GM21619 (cell line): ENCODE measurements around the gene PIF1.
"Not testable (repeated sequence)": the region's sequence is repeated elsewhere in the genome, so short reads cannot be mapped to it uniquely, and the experiment has no call there.

Source experiments
- ATAC-seq: cut with Tn5 transposase; IDR thresholded peaks from one replicate; pipeline ENCODE4 v1.9.1; 2021; ENCODE audit not compliant: unreplicated experiment

The PIF1 gene

GRCh38 chr15:64847876-64848716 is 22.6 kb upstream of the PIF1 start:
- no peak for ATAC-seq

GRCh38 chr15:64847448-64847847 is 22.0 kb upstream of the PIF1 start:
- ATAC-seq = no peak

- ATAC-seq = no peak
These were observed 21.6 kb upstream of the PIF1 start for GRCh38 chr15:64847016-64847415.

- ATAC-seq = no peak
These were observed 20.6 kb upstream of the PIF1 start for GRCh38 chr15:64845831-64846595.

GRCh38 chr15:64845183-64845611 is 19.8 kb upstream of the PIF1 start:
- ATAC-seq = no peak

- no peak for ATAC-seq
These were observed 19.2 kb upstream of the PIF1 start for GRCh38 chr15:64844576-64845145.

- no peak for ATAC-seq
These were observed 18.5 kb upstream of the PIF1 start for GRCh38 chr15:64843991-64844390.

- ATAC-seq = no peak
These were observed 17.6 kb upstream of the PIF1 start for GRCh38 chr15:64842986-64843561.

GRCh38 chr15:64842096-64842939 is 16.9 kb upstream of the PIF1 start:
- ATAC-seq = no peak

GRCh38 chr15:64841344-64842095 is 16.1 kb upstream of the PIF1 start, which contains the start of gene PLEKHO2:
Gene PLEKHO2 (plus strand): TSS chr15:64841915. CDS start chr15:64842017, 102 bp downstream.
- ATAC-seq = peak; percentile 52

- ATAC-seq = no peak
These were observed 15.6 kb upstream of the PIF1 start for GRCh38 chr15:64841060-64841343.

- no peak for ATAC-seq
These were observed 12.1 kb upstream of the PIF1 start for GRCh38 chr15:64837502-64837901.

- ATAC-seq = no peak
These were observed 10.6 kb upstream of the PIF1 start for GRCh38 chr15:64836023-64836536.

GRCh38 chr15:64833690-64834089 is 8.2 kb upstream of the PIF1 start:
- ATAC-seq = no peak

- no peak for ATAC-seq
These were observed 3.5 kb upstream of the PIF1 start for GRCh38 chr15:64828985-64829384.

GRCh38 chr15:64824929-64825430 is 467 bp downstream of the PIF1 start:
- ATAC-seq = no peak

GRCh38 chr15:64816452-64816851 is 9.0 kb downstream of the PIF1 start:
- ATAC-seq = no peak

GRCh38 chr15:64814965-64815364 is 10.5 kb downstream of the PIF1 start:
- not testable (repeated sequence) for ATAC-seq

- not testable (repeated sequence) for ATAC-seq
These were observed 11.2 kb downstream of the PIF1 start for GRCh38 chr15:64814283-64814682.
